GM19324 (cell line): ENCODE data around the gene BCL6.

Experiments
- ATAC-seq: cut with Tn5 transposase; IDR thresholded peaks from one replicate; pipeline ENCODE4 v1.9.1; 2021; ENCODE audit warnings: mild to moderate bottlenecking, moderate library complexity; ENCODE audit not compliant: unreplicated experiment, low FRiP score

The BCL6 gene

DNA sequence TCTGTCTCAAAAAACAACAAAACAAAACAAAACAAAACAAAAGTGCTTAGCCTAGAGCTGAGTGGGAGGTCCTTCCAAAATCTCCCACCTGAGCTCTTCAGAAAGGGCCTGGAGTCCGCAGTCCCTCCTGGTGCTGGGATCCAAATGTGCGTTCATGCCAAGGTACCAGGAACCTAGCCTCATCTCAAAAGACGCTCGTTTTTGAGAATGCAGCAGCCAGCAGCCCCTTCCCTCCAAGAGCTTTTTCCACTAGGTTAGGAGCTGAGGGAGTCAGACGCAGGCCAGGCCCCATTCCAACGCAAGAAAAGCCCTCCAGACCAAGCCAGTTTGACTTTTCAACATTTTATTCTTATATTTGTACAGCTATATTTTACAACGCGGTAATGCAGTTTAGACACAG, 24.2 kb downstream of the BCL6 start:
- ATAC-seq = no peak

DNA sequence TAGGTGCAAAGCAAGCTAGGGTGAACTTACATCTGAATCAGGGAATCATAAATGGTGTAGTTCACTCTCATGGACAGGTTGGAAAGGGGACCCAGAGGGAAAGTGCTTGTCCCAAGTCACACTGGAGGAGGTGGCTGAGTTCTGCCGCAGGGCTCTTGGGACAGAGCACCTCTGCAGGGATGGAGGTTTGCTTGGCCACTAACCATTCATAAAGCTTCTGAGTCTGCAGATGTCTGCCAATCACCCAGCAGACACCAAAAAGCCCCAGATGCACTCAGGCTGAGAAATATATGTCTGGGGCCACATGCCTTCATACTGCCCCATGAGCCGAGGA, 25.0 kb downstream of the BCL6 start:
- ATAC-seq = no peak

DNA sequence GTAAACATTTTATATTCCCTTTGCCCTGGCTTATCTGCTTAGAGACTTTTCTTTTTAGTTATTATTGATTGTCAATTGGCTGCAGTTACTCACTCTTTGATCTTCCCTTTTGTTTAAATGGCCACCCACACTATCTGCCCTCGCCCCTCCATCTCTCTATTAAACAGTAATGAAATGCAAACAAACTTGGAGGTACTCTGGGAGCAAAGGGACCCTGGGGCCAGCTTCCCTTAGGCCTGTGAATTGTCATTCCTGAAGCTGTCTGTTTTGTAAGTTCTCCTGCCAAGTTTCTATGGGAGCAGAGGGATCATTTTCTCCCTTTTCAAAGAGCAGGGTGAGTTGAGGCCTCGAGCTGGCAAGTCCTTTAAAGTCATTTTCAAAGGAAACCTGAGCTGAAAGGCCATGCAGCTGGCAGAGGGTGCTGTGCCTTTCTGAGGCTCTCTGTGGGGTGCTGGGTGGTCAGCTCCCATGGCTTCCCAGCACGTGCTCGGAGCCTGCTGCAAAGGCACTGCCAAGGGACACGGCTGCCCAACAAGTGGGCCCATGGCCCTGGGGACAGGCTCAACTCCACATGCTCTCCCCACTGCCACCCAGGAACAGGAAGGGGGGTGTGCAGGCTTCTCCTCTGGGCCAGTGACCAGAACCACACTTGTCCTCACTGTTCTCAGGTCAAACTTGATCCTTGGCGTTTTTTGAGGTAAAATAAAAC, 25.5 kb downstream of the BCL6 start:
- no peak for ATAC-seq

GRCh38 chr3:187718802-187719201, 26.5 kb downstream of the BCL6 start:
- ATAC-seq = no peak

GRCh38 chr3:187717572-187717971, 27.7 kb downstream of the BCL6 start:
- no peak for ATAC-seq

DNA sequence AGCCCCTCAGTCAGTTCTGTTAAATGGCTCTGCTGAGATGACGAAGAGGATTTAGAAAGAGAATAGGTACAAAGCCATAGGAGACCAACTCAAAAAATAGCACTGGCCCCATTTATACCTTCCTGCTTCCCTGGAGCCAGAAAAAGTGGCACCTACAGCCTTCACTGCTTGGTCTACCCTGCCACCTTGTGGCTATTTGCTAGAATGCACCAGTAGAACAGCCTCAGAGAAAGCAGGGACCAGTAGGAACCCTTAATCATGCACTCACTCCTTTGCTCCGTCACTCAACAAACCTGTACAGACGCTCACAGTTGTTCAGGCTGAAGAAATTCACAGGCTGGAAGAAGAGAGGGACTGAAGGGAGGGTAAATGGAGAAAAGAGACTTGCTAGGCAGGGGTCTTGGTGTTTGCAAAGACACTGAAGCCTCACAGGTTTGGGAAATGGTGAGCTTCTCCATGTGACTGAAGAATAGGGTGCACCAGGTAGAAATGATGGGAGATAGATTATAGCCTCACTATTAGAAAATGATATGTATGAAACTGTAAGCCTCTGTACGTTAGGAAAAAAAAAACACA, 30.8 kb downstream of the BCL6 start:
- peak; percentile 73 for ATAC-seq

DNA sequence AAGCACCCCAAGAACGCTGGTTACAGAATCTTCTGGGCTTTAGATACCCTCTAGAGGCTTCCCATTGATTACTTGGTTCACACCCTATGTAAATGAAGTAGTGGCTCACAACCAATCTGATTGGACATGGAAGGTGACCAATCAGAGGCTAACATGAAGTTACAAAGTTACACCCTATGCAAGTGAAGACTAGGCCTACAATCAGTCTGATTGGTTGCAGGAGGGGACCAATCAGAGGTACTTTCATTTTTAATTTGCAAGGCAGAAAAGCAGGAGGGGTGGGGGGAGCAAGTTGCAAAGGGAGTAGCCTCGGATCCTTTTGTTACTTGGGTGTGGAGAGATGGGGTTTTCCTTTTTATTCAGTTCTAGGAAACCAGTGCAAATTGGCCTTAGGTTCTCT, 31.8 kb downstream of the BCL6 start:
- no peak for ATAC-seq

DNA sequence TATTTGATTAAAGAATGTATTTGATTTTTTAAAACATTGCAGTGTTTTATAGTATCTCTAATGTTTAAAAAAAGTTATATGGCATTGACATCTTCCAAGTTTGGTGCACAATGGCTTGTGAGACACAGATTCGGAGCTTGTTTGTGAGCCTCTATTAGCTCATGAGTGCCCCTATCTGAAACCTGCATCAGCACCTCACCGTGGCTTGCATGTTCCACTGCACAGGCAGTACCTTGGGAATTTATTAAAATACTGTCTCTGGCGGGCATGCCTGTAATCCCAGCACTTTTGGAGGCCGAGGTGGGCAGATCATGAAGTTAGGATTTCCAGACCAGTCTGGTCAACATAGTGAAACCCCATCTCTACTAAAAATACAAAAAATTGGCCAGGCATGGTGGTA, 36.1 kb downstream of the BCL6 start:
- ATAC-seq = no peak

DNA sequence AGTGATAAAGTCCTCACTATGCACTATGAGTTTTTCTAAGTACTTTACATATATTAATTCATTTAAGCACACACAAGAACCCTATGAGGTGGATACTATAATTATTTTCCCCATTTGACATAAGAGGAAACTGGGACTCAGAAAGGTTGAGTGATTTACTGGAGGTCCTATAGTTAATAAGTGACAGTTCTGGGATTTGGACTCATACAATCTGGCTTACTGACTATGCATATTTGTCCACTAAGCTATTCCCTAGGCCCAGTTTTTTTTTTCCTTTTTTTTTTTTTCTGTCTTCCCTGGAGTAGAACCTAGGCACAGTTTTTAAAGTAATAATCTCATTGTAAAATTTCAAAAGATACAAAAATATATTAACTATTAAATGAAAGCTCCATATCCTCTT, 36.6 kb downstream of the BCL6 start:
- no peak for ATAC-seq

DNA sequence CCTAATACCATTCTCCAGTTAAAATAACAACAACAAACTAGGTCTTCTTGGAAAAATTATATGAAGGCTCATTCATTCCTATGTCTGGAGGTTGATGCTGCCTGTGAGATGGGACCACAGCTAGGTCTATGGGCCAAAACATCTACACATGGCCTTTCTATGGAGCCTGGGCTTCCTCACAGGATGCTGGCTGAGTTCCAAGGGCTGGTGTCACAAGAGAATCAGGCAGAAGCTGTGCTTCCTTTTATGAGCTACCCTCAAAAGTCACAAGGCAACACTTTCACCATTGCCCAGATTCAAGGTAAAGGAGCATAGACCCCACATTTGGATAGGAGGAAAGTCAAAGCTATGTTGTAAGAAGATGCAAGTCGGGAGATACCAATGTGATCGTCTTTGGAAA, 38.3 kb downstream of the BCL6 start:
- no peak for ATAC-seq

- no peak for ATAC-seq
Measured at GRCh38 chr3:187705164-187705563, 40.1 kb downstream of the BCL6 start.

GRCh38 chr3:187702507-187703033, 42.7 kb downstream of the BCL6 start, which contains the start of gene RTP2:
Gene RTP2 (minus strand): TSS chr3:187702557. CDS start chr3:187702128, 429 bp downstream.
- ATAC-seq = no peak

GRCh38 chr3:187700249-187700648, 45.0 kb downstream of the BCL6 start:
- no peak for ATAC-seq

GRCh38 chr3:187698499-187699399, 46.5 kb downstream of the BCL6 start:
- no peak for ATAC-seq

- ATAC-seq = no peak
Measured at GRCh38 chr3:187696021-187696420, 49.2 kb downstream of the BCL6 start.

DNA sequence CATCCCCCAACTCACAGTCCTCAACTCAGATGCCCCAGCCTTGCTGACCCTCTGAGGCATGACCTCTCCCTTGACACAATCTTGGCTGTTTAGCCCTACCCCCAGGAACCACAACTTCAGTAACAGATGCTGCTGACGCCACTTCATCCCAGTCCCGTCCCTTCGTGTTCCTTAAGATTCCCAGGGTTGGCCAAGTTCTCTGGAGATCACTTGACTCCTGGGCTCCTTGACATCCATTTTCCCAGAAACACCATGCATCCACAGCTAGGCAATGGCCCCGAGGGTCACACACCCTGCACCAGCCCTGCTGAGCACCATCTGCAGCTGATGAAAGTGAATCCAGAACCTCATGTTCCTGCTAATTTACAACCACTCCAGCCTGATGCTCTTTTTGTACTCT, 49.8 kb downstream of the BCL6 start:
- ATAC-seq = no peak

DNA sequence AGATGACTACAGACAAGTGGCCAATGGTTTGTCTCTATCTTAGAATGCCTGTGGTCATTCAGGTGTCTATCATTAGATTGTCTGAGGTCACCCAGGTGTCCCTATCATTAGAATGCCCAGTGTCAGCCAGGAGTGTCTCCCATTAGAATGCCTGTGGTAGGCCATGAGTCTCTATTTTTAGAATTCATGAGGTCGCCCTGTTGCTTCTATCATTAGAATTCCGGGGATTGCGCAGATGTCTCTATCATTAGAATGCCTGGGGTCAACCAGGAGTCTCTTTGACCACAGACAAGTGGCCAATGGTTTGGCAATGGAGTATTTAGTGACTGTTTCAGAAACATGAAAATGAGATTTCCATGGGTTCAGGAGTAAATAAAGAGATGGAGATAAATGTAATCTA, 50.5 kb downstream of the BCL6 start:
- ATAC-seq = no peak

DNA sequence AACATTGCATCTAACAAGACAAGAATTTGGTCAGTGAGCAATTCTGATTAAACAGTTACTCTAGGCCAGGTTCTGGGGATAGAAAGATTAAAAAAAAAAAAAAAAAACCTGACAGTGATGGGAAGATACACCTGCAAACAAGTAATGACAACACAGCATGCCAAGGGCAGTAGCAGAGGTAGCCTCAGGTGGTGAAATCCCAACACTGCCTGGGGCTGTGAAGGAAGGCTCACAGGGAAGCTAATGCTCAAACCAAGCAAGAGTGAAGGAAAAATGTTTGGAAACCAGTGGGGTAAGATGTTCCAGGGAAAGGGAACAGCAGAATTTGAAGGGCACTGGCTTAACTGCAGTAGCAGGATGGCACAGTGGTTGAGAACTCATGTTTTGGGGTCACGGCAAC, 51.8 kb downstream of the BCL6 start:
- no peak for ATAC-seq

DNA sequence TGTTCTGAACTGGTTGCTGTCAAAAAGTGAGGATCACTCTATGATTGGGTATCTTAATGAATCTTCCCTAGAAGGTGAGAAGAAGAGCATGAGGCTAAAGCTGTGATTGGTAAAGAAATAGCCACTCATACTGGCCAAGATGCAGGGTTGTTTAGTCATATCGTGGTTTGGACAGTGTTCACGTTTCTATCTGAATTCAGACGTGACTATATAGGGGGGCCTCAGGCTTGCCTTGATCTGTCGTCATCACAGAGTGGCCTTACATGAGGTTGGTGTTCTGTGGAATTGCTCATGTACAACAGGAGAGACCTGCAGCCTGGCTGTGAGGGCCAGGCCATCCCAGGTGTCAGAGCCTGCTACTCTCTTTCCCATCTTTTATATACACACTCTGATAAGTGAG, 55.3 kb downstream of the BCL6 start:
- no peak for ATAC-seq

GRCh38 chr3:187686621-187687273, 58.5 kb downstream of the BCL6 start:
- no peak for ATAC-seq

GRCh38 chr3:187685948-187686347, 59.3 kb downstream of the BCL6 start:
- no peak for ATAC-seq
